PC-3 (cell line): ENCODE data around the gene RIMBP2.

Experiments used
- CTCF ChIP-seq: fragments of 300-600 bp; sonication (generic); conservative IDR thresholded peaks from 2 replicates; pipeline ENCODE4 v1.5.1; 2017; ENCODE audit warnings: antibody characterized with exemption, low read depth, mild to moderate bottlenecking, low read length
- EZH2 ChIP-seq: fragments of 300-600 bp; sonication (generic); IDR thresholded peaks from one replicate; pipeline ENCODE4 v1.6.1; 2017; ENCODE audit warnings: antibody characterized with exemption, mild to moderate bottlenecking, low read length; ENCODE audit not compliant: unreplicated experiment
- EZH2phosphoT487 ChIP-seq: fragments of 300-600 bp; sonication (generic); IDR thresholded peaks from 2 replicates; pipeline ENCODE4 v1.6.1; 2018; ENCODE audit warnings: mild to moderate bottlenecking, antibody characterized with exemption, low read length, borderline replicate concordance

- TF ChIP-seq CTCF = no peak
- no peak for TF ChIP-seq EZH2
- no peak for TF ChIP-seq EZH2phosphoT487
These were observed 132.3 kb downstream of the RIMBP2 start for GRCh38 chr12:130583800-130584199.
